Measurements from ENCODE around the gene BICRA.

- no peak for TF ChIP-seq CTCF (IDR thresholded peaks at IDR 0.05; ENCODE audit: insufficient read depth, low read length, poor library complexity, severe bottlenecking)
- no peak for TF ChIP-seq EZH2phosphoT487 (conservative IDR thresholded peaks at IDR 0.05; ENCODE audit: low read length)
Observed at GRCh38 chr19:47693489-47693888, 84.6 kb downstream of the BICRA start.
